NCI-H82 treated with DMSO at 0.1 percent for 48 hours (cell line): Measurements from ENCODE around the gene OSGIN1.
"Not testable (repeated sequence)": the region's sequence is repeated elsewhere in the genome, so short reads cannot be mapped to it uniquely, and the experiment has no call there.

ENCODE experiments used
- DNase-seq: peaks from one replicate; lab custom pipeline; 2025; ENCODE audit not compliant: unreplicated experiment; lab: John Stamatoyannopoulos, UW

The OSGIN1 gene

GRCh38 chr16:83940119-83940518, 12.9 kb upstream of the OSGIN1 start:
- no peak for DNase-seq

- DNase-seq = no peak
These were observed 12.2 kb upstream of the OSGIN1 start for GRCh38 chr16:83940630-83941378.

GRCh38 chr16:83941546-83941945, 11.5 kb upstream of the OSGIN1 start:
- not testable (repeated sequence) for DNase-seq

GRCh38 chr16:83942074-83942473, 11.0 kb upstream of the OSGIN1 start:
- DNase-seq = no peak

GRCh38 chr16:83942815-83943515, 10.1 kb upstream of the OSGIN1 start:
- DNase-seq = no peak

GRCh38 chr16:83943516-83944050, 9.5 kb upstream of the OSGIN1 start:
- DNase-seq = no peak

- DNase-seq = no peak
These were observed 7.5 kb upstream of the OSGIN1 start for GRCh38 chr16:83945587-83945986.

GRCh38 chr16:83946154-83946780, 6.8 kb upstream of the OSGIN1 start:
- DNase-seq = no peak

- DNase-seq = no peak
These were observed 6.1 kb upstream of the OSGIN1 start for GRCh38 chr16:83946781-83947566.

- DNase-seq = no peak
These were observed 5.3 kb upstream of the OSGIN1 start for GRCh38 chr16:83947642-83948234.

- DNase-seq = no peak
These were observed 3.9 kb upstream of the OSGIN1 start for GRCh38 chr16:83948914-83949723.

- DNase-seq = no peak
These were observed 3.4 kb upstream of the OSGIN1 start for GRCh38 chr16:83949724-83950001.

GRCh38 chr16:83950862-83951399, 2.1 kb upstream of the OSGIN1 start:
- DNase-seq = not testable (repeated sequence)

- DNase-seq = no peak
These were observed 1.5 kb upstream of the OSGIN1 start for GRCh38 chr16:83951544-83951943.

- DNase-seq = no peak
These were observed 477 bp upstream of the OSGIN1 start for GRCh38 chr16:83952587-83952939.

- DNase-seq = no peak
These were observed 946 bp downstream of the OSGIN1 start for GRCh38 chr16:83953796-83954576.

- DNase-seq = no peak
These were observed 1.6 kb downstream of the OSGIN1 start for GRCh38 chr16:83954577-83955016.

GRCh38 chr16:83955218-83956130, 2.4 kb downstream of the OSGIN1 start:
- DNase-seq = no peak
